ENCODE results near the gene ARFGAP3. TPM values are rescaled to one million over a fixed set of nuclear protein-coding genes. Genes with fewer than 3 reads are reported as not detected.

The ARFGAP3 gene
- total RNA-seq, 1 experiment from 2014 or later: 30.0 TPM

- intact Hi-C loops (cut with micrococcal nuclease; ENCODE audit: unreplicated experiment): no loop called here
- Histone ChIP-seq H3K4me1 (ENCODE audit: insufficient read depth, low read length, poor library complexity, severe bottlenecking) (no peaks in the 10 kb centered on the region), H3K27me3 (replicated peaks; ENCODE audit: insufficient read depth, low read depth, low read length, poor library complexity) (no peaks in the 10 kb centered on the region), H3K27ac (ENCODE audit: low read depth, low read length, poor library complexity, severe bottlenecking) (no peak overlapping the region), H3K4me3 (ENCODE audit: low read depth, low read length, poor library complexity, severe bottlenecking) (no peak overlapping the region), H3K9me3 (ENCODE audit: low read depth, low read length, poor library complexity, severe bottlenecking) (no peaks in the 10 kb centered on the region), H3K36me3 (ENCODE audit: insufficient read depth, low read length, poor library complexity, severe bottlenecking) (peaks cover 9% of the 10 kb centered on the region)
- BruUV-seq (replicated peaks): no TSS peak
- TF ChIP-seq CTCF (conservative IDR thresholded peaks at IDR 0.05; ENCODE audit: low read depth, low read length): no peak
- no peak for TF ChIP-seq EZH2 (IDR thresholded peaks at IDR 0.05; ENCODE audit: borderline replicate concordance, low read depth, low read length, poor library complexity, severe bottlenecking)
- DNase-seq (ENCODE audit: low spot score): no peak
- POLR2A ChIA-PET (ENCODE audit: low non-redundant PET): no interaction called here
- CTCF ChIA-PET: no interaction called here
Observed at GRCh38 chr22:42887523-42888507, 30.7 kb upstream of the ARFGAP3 start.

- BruUV-seq (replicated peaks): no TSS peak
- ChIA-PET POLR2A (ENCODE audit: low non-redundant PET) (no interaction called here), CTCF (no interaction called here)
- Histone ChIP-seq H3K27me3 (replicated peaks; ENCODE audit: insufficient read depth, low read depth, low read length, poor library complexity) (no peaks in the 10 kb centered on the region), H3K36me3 (ENCODE audit: insufficient read depth, low read length, poor library complexity, severe bottlenecking) (peaks cover 14% of the 10 kb centered on the region), H3K4me3 (ENCODE audit: low read depth, low read length, poor library complexity, severe bottlenecking) (no peak overlapping the region), H3K27ac (ENCODE audit: low read depth, low read length, poor library complexity, severe bottlenecking) (no peak overlapping the region), H3K4me1 (ENCODE audit: insufficient read depth, low read length, poor library complexity, severe bottlenecking) (no peaks in the 10 kb centered on the region), H3K9me3 (ENCODE audit: low read depth, low read length, poor library complexity, severe bottlenecking) (no peaks in the 10 kb centered on the region)
- DNase-seq (ENCODE audit: low spot score): no peak
- intact Hi-C loops (cut with micrococcal nuclease; ENCODE audit: unreplicated experiment): no loop called here
- no peak for TF ChIP-seq EZH2 (IDR thresholded peaks at IDR 0.05; ENCODE audit: borderline replicate concordance, low read depth, low read length, poor library complexity, severe bottlenecking)
- TF ChIP-seq CTCF (conservative IDR thresholded peaks at IDR 0.05; ENCODE audit: low read depth, low read length): no peak
Observed at GRCh38 chr22:42887120-42887519, 30.0 kb upstream of the ARFGAP3 start.

GRCh38 chr22:42885446-42885845 is 28.4 kb upstream of the ARFGAP3 start:
- Histone ChIP-seq H3K36me3 (ENCODE audit: insufficient read depth, low read length, poor library complexity, severe bottlenecking) (peaks cover 18% of the 10 kb centered on the region), H3K4me3 (ENCODE audit: low read depth, low read length, poor library complexity, severe bottlenecking) (no peak overlapping the region), H3K27ac (ENCODE audit: low read depth, low read length, poor library complexity, severe bottlenecking) (no peak overlapping the region), H3K27me3 (replicated peaks; ENCODE audit: insufficient read depth, low read depth, low read length, poor library complexity) (no peaks in the 10 kb centered on the region), H3K9me3 (ENCODE audit: low read depth, low read length, poor library complexity, severe bottlenecking) (no peaks in the 10 kb centered on the region), H3K4me1 (ENCODE audit: insufficient read depth, low read length, poor library complexity, severe bottlenecking) (no peaks in the 10 kb centered on the region)
- BruUV-seq (replicated peaks): no TSS peak
- ChIA-PET CTCF (no interaction called here), POLR2A (ENCODE audit: low non-redundant PET) (no interaction called here)
- DNase-seq (ENCODE audit: low spot score): no peak
- TF ChIP-seq CTCF (conservative IDR thresholded peaks at IDR 0.05; ENCODE audit: low read depth, low read length) (no peak), EZH2 (IDR thresholded peaks at IDR 0.05; ENCODE audit: borderline replicate concordance, low read depth, low read length, poor library complexity, severe bottlenecking) (no peak)
- intact Hi-C loops (cut with micrococcal nuclease; ENCODE audit: unreplicated experiment): no loop called here
